HepG2 (cell line): ENCODE results near the gene TUG1. TPM values are rescaled to one million over a fixed set of nuclear protein-coding genes. Genes with fewer than 3 reads are reported as not detected.

ENCODE experiments used
- ELF4 ChIP-seq: sonication (generic); formaldehyde crosslinking; IDR thresholded peaks from 2 replicates; pipeline ENCODE4 v1.5.0; 2020; ENCODE audit warnings: missing genetic modification reagents, mild to moderate bottlenecking, moderate library complexity, borderline replicate concordance
- ETS1 ChIP-seq: sonication (generic); formaldehyde crosslinking; IDR thresholded peaks from 2 replicates; pipeline ENCODE4 v1.4.0; 2020; ENCODE audit warnings: missing genetic modification reagents
- GMEB1 ChIP-seq: sonication (generic); formaldehyde crosslinking; IDR thresholded peaks from 2 replicates; pipeline ENCODE4 v1.5.1; 2020; ENCODE audit warnings: missing genetic modification reagents, mild to moderate bottlenecking, borderline replicate concordance
- IRX3 ChIP-seq: sonication (generic); formaldehyde crosslinking; IDR thresholded peaks from 2 replicates; pipeline ENCODE4 v1.8.1; 2023; ENCODE audit warnings: mild to moderate bottlenecking, low read depth, missing genetic modification reagents, borderline replicate concordance
- MATR3 ChIP-seq: sonication (generic); formaldehyde crosslinking; IDR thresholded peaks from 2 replicates; pipeline ENCODE4 v1.4.0; 2020; ENCODE audit warnings: missing genetic modification reagents
- MLLT10 ChIP-seq: sonication (generic); formaldehyde crosslinking; IDR thresholded peaks from 2 replicates; pipeline ENCODE4 v1.4.0; 2020; ENCODE audit warnings: missing genetic modification reagents
- NFAT5 ChIP-seq: sonication (generic); formaldehyde crosslinking; IDR thresholded peaks from 2 replicates; pipeline ENCODE4 v1.4.0; 2020; ENCODE audit warnings: missing genetic modification reagents
- NFKB2 ChIP-seq: sonication (generic); formaldehyde crosslinking; IDR thresholded peaks from 2 replicates; pipeline ENCODE4 v1.4.0; 2020; ENCODE audit warnings: missing genetic modification reagents, borderline replicate concordance
- PAWR ChIP-seq: sonication (generic); formaldehyde crosslinking; IDR thresholded peaks from 2 replicates; pipeline ENCODE4 v1.4.0; 2020; ENCODE audit warnings: missing genetic modification reagents, mild to moderate bottlenecking, borderline replicate concordance
- PBX2 ChIP-seq: IDR thresholded peaks from 2 replicates; pipeline ENCODE4 v1.6.1; 2016; ENCODE audit warnings: control low read depth
- PHF21A ChIP-seq: sonication (generic); formaldehyde crosslinking; IDR thresholded peaks from 2 replicates; pipeline ENCODE4 v1.5.0; 2020; ENCODE audit warnings: mild to moderate bottlenecking, missing genetic modification reagents
- RFX1 ChIP-seq: fragments of 450-650 bp; IDR thresholded peaks from 2 replicates; pipeline ENCODE4 v1.6.1; 2017
- RNF2 ChIP-seq: fragments of 450-650 bp; conservative IDR thresholded peaks from 2 replicates; pipeline ENCODE4 v1.6.1; 2016; ENCODE audit warnings: low read depth
- SIX4 ChIP-seq: sonication (generic); formaldehyde crosslinking; IDR thresholded peaks from 2 replicates; pipeline ENCODE4 v1.4.0; 2020; ENCODE audit warnings: missing genetic modification reagents
- ZNF18 ChIP-seq: sonication (generic); formaldehyde crosslinking; IDR thresholded peaks from 2 replicates; pipeline ENCODE4 v1.8.0; 2022; ENCODE audit warnings: mild to moderate bottlenecking, missing genetic modification reagents; ENCODE audit not compliant: insufficient replicate concordance
- ZNF34 ChIP-seq: sonication (generic); formaldehyde crosslinking; IDR thresholded peaks from 2 replicates; pipeline ENCODE4 v1.4.0; 2020; ENCODE audit warnings: mild to moderate bottlenecking, missing genetic modification reagents, borderline replicate concordance
- ZNF564 ChIP-seq: sonication (generic); formaldehyde crosslinking; IDR thresholded peaks from 2 replicates; pipeline ENCODE4 v1.8.1; 2023; ENCODE audit warnings: mild to moderate bottlenecking, missing genetic modification reagents
- ZSCAN9 ChIP-seq: IDR thresholded peaks from 2 replicates; pipeline ENCODE4 v1.6.1; 2016; ENCODE audit warnings: borderline replicate concordance
- polyA plus RNA-seq, 8 experiments: library from polyadenylated mRNA; depleted of rRNA in 3 of 8; stranded (reverse) in 7 of 8; unstranded in 1 of 8; fragments of >200 nt; fragmentation: Illumina TruSeq in 4 of 8; extraction: Trizol in 4 of 8; gene quantifications; 2 replicates each; pipeline versions ENCODE4 v1.2.1 to v1.2.3, GENCODE V29; 2011 to 2016; ENCODE audit warnings: low read depth in 4 of 8, missing spikeins in 1 of 8, mixed read lengths in 1 of 8; ENCODE audit not compliant: insufficient read depth in 1 of 8
- total RNA-seq, 5 experiments: library from RNA; depleted of rRNA; stranded (reverse); fragments of >200 nt; fragmentation: Illumina TruSeq; extraction: Trizol; gene quantifications; 2 replicates each; pipeline ENCODE4 v1.2.3, GENCODE V29; 2016; ENCODE audit warnings: low read depth in 1 of 5

The TUG1 gene
- total and polyA plus RNA-seq, 2 of the 13 experiments (the other 11 are each of a cell fraction or from before 2014, with no cell fraction given): 35.2 to 122 TPM

- TF ChIP-seq MATR3 (CRISPR knock-in tag): no peak
- no peak; the same call in 1 of the 2 replicates for TF ChIP-seq ELF4
- peak; percentile 36 for TF ChIP-seq ZNF18
- TF ChIP-seq PAWR (CRISPR knock-in tag): no peak
- no peak for TF ChIP-seq ETS1
- peak; percentile 87; the same call in 1 of the 2 replicates for TF ChIP-seq RNF2
- TF ChIP-seq ZNF564: no peak
- TF ChIP-seq RFX1: no peak
- TF ChIP-seq IRX3: peak; percentile 61; the same call in 1 of the 2 replicates
- TF ChIP-seq PBX2 (CRISPR knock-in tag): no peak
- TF ChIP-seq ZSCAN9 (CRISPR knock-in tag): peak; percentile 17; the same call in 1 of the 2 replicates
- no peak for TF ChIP-seq GMEB1 (CRISPR knock-in tag)
- TF ChIP-seq PHF21A (CRISPR knock-in tag): peak; percentile 43; the same call in 1 of the 2 replicates
- TF ChIP-seq NFAT5 (CRISPR knock-in tag): no peak
- no peak for TF ChIP-seq SIX4
- TF ChIP-seq ZNF34 (CRISPR knock-in tag): no peak
- no peak; the same call in 1 of the 2 replicates for TF ChIP-seq NFKB2
- TF ChIP-seq MLLT10 (CRISPR knock-in tag): no peak
These were observed 796 bp upstream of the TUG1 start, which contains the start of gene MORC2 (continued) for GRCh38 chr22:30968015-30968923.
